Measurements from ENCODE around the gene TMEM184A.
"Not testable (repeated sequence)": the region's sequence is repeated elsewhere in the genome, so short reads cannot be mapped to it uniquely, and the experiment has no call there.

The TMEM184A gene

DNA sequence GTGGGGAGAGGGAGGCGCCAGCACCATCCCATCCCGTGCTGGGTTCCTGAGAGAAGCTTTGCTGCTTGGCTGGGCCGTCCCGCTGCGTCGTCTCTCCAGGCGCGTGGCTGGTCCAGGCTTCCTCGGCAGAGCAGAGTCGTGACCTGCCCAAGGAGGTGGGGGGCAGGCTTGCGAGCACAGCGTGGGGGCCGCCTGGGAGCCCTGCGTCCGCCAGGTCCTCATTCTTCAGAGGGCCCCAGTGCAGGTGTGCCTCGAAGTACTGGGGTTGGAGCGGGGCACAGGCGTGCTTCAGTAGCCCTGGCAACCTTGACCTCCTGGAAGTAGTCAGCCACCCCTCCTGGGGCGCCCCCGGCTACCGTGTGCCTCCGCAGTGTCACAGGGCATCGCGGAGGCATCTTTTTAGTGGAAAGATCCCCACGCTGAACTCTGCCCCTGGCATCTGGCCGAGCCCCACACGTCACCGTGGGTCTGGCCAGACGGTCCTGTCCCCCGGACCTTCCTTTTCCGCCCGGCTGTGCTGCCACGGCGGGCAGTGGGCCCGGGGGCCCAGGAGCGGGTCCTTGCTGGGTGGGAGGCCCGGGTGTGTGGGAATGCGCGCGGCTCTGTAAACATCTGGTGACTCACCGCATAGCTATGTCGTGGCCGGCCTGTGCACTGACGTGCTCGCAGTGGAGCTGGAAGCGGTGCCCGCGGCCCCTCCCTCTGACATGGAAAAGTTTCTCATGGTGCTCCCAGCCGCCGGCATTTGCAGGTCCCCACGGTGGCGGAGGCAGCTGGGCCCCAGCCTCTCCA, 19.1 kb downstream of the TMEM184A start:
- DNase-seq: no peak

DNA sequence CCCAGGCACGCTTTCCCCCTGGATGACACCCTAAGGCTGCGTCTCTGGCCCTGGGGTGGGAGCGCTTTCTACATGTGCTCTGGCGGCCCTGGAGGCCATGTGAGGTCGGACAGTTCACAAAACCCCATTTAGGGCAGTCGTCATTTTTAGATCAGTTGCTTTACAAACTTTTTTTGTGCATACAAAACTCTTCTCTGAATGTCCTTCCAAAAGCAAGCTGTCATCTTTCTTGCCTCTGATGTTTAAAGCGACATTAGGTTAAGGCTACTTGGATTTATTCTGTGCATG, 19.6 kb downstream of the TMEM184A start:
- DNase-seq: no peak

- DNase-seq: no peak
Observed at GRCh38 chr7:1535701-1536454, 20.1 kb downstream of the TMEM184A start.

DNA sequence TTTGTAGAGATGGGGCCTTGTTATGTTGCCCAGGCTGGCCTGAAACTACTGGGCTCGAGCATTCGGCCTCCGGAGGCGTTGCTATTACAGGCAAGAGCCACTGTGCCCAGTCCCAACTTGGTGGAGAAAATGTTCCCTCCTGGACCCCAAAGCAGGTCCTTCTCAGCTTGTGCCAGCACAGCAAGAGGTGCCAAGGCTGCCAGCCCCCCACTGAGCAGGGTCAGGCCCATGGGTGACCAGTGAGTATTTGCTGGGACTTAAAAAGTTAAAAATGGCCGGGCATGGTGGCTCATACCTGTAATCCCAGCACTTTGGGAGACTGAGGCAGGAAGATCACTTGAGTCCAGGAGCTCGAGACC, 20.9 kb downstream of the TMEM184A start:
- DNase-seq: no peak

- no peak for DNase-seq
Observed at GRCh38 chr7:1534330-1535099, 21.5 kb downstream of the TMEM184A start.

- no peak for DNase-seq
Observed at GRCh38 chr7:1533547-1534329, 22.3 kb downstream of the TMEM184A start.

DNA sequence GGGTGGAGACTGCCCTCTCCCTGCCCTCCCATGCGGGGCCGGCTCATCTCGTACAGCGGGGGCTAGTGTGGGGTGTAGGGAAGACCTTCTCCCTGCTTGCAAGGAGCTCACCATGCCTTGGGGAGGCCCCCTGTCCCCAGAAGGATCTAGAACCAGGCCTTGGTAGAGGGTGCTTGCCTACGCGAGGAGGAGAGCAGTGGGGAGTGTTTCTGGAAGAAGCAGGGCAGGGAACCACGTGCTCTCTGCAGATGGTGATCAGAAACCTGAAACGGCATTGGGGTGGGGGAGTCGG, 22.8 kb downstream of the TMEM184A start:
- no peak for DNase-seq

DNA sequence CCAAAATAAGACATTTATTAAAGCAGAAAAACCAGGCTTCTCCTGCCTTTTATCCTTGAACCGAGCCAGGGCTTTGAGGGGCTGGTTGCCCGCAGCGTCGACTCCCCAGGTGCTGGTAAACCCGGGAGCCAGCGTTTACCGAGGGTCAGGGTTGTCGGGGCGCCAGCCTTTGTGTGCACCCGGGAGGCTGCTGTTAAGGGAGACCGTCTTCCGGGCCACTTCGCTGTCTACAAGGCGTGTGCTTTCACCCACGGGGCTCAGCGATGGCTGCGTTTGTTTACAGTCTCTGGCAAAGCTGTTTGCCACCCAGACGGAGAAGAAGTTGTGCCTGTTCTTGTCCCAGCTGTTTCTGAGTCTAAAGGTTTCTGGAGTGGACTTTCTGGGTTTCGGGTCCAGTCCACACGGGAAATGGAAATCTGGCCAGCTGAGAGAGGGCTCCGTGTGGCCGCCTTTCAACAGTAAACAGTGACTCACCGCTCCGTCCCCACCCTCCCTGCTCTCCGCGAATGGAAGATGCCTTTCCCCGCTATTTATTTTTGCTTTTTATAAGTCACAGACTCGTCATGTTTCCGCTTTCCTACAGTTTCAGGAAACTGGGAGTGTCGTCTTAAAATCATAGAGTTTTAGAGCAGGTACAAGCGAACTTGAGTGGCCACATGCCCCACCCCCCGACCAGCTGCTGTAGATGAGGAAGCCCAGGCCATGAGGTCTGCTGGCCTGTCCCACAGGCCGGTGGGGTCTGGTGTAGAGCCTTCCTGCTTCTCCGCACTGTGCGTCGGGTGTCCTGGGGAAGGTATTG, 23.4 kb downstream of the TMEM184A start:
- DNase-seq: no peak

DNA sequence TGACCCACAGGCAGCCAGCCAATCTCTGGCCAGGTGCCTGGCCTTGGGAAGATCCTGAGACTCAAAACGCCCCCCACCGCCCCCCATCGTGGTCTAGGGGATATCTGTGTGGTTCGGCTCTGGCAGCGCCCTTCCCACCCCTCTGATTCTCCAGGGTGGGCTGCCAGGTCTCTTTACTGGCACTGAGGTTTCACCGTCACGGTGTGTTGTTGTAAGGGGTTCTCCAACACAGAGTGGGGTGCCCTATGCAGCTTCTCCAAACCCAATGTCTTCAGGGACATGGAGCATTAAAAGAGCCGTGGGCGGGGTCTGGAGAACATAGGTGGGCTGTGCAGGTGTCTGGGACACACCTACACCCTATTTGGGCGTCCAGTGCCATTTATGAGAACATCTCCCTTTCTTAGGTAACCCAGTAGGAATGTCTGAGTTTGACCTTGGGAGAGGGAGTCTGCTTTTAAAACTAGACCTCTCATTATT, 24.0 kb downstream of the TMEM184A start:
- no peak for DNase-seq

GRCh38 chr7:1531263-1531978, 24.6 kb downstream of the TMEM184A start:
- DNase-seq: no peak

DNA sequence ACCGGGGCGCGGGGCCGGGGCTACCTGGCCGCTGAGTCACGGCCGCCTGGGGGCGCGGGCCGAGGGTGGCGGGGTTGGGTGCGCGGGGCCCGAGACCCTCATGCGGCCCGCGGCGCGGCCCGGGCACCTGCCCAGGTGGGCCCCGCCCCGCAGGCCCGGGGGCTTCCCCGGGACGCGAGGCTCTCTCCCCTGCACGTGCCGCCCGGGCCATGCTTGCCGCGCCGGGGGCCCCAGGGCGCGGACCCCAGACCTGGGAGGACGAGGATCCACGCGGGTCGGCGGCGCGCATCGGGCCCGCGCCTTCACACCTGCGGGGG, 25.1 kb downstream of the TMEM184A start:
- DNase-seq: no peak

- no peak for DNase-seq
Observed at GRCh38 chr7:1529383-1530116, 26.5 kb downstream of the TMEM184A start.

DNA sequence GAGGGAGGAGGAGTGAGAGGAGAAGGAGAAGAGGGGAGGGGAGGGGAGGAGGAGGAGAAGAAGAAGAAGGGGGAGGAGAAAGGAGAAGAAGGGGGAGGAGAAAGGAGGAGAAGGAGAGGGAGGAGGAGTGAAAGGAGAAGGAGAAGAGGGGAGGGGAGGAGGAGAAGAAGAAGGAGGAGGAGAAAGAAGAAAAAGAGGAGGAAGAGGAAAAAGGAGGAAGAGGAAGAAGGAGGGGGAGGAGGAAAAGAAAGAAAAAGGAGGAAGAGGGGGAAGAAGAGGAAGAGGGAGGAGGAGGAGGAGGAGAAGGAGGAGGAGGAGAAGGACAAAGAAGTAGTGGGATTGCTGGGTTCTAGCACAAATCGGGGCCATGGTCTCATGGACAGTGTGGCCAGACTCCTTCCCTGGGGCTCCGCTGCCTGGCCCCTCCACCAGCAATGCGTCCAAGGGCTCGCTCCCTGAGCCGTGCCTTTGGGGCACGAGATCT, 29.7 kb downstream of the TMEM184A start:
- no peak for DNase-seq

GRCh38 chr7:1525409-1525808, 30.6 kb downstream of the TMEM184A start:
- no peak for DNase-seq

DNA sequence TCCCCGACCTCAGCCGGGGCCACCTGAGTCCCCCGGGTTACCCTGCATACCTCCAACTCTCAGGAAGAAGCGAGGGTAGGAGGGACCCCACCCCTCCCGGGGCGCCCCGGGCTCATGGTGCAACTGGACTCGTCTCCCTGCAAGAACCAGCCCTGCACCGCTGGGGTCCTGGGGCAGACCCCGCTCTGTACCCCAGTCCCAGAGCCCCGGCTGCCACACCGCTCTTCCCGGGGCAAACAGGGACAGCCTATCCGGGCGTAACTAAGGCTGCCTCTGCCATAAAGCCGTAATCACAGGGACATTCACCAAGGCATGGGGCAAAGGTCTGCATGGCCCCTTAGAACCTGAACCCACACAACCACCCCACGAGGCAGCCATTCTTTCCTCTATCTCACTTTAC, 32.2 kb downstream of the TMEM184A start:
- DNase-seq: no peak

GRCh38 chr7:1523208-1523607, 32.8 kb downstream of the TMEM184A start:
- no peak for DNase-seq

- DNase-seq: no peak
Observed at GRCh38 chr7:1521456-1521855, 34.5 kb downstream of the TMEM184A start.

DNA sequence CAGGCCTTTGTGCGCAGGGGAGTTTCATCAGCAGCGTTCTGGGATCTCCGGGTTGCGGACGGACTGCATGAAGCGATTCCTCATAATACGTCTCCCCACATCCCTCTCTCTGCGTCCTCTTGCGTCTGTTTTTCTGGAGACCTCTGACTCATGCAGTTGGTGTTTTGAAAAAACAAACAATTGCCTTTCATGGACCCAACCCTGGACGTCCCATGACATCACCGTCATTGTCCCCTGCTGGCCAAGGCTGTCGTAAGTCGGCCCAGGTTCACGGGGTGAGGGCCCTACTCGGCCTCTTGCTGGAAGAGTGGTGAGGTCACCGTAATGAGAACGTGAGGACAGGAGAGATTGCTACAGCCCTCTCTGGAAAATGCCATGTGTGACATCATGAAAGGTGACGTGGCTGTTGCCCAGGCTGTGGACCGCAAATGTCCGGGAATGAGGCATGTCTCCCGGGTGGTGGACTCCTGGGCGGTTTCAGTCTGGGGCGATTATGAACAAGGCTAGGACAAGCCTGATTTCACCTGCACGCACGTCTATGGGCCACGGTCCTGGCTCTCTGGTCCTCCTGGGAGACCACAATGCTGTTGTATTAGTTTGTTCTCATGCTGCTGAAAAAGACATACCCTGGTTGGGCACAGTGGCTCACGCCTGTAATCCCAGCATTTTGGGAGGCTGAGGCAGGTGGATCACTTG, 35.3 kb downstream of the TMEM184A start:
- no peak for DNase-seq

GRCh38 chr7:1519322-1519922, 36.6 kb downstream of the TMEM184A start:
- DNase-seq: not testable (repeated sequence)

Measured in NCI-H1048 (cell line).